PC-3 (cell line): ENCODE results near the gene ADORA3.

Experiments
- CTCF ChIP-seq: fragments of 300-600 bp; sonication (generic); conservative IDR thresholded peaks from 2 replicates; pipeline ENCODE4 v1.5.1; 2017; ENCODE audit warnings: antibody characterized with exemption, low read depth, mild to moderate bottlenecking, low read length
- EZH2 ChIP-seq: fragments of 300-600 bp; sonication (generic); IDR thresholded peaks from one replicate; pipeline ENCODE4 v1.6.1; 2017; ENCODE audit warnings: antibody characterized with exemption, mild to moderate bottlenecking, low read length; ENCODE audit not compliant: unreplicated experiment
- EZH2phosphoT487 ChIP-seq: fragments of 300-600 bp; sonication (generic); IDR thresholded peaks from 2 replicates; pipeline ENCODE4 v1.6.1; 2018; ENCODE audit warnings: mild to moderate bottlenecking, antibody characterized with exemption, low read length, borderline replicate concordance

- TF ChIP-seq CTCF = no peak
- TF ChIP-seq EZH2phosphoT487 = no peak
- TF ChIP-seq EZH2 = no peak
These were observed 27.7 kb downstream of the ADORA3 start for GRCh38 chr1:111475701-111476100.
